HG02571 (cell line): ENCODE data around the gene PLEKHA4.

Experiments used
- ATAC-seq: cut with Tn5 transposase; IDR thresholded peaks from one replicate; pipeline ENCODE4 v1.9.1; 2021; ENCODE audit warnings: mild to moderate bottlenecking, moderate library complexity; ENCODE audit not compliant: unreplicated experiment

The PLEKHA4 gene

GRCh38 chr19:48835734-48836088, 32.7 kb downstream of the PLEKHA4 start:
- ATAC-seq = peak; percentile 70

GRCh38 chr19:48833977-48834376, 34.4 kb downstream of the PLEKHA4 start:
- no peak for ATAC-seq

- ATAC-seq = no peak
Measured at GRCh38 chr19:48833049-48833448, 35.4 kb downstream of the PLEKHA4 start.

GRCh38 chr19:48830965-48831364, 37.5 kb downstream of the PLEKHA4 start:
- no peak for ATAC-seq

- no peak for ATAC-seq
Measured at GRCh38 chr19:48830088-48830487, 38.3 kb downstream of the PLEKHA4 start.

- ATAC-seq = no peak
Measured at GRCh38 chr19:48826606-48827020, 41.8 kb downstream of the PLEKHA4 start.

- ATAC-seq = no peak
Measured at GRCh38 chr19:48822514-48822913, 45.9 kb downstream of the PLEKHA4 start.

GRCh38 chr19:48821633-48822032, 46.8 kb downstream of the PLEKHA4 start:
- no peak for ATAC-seq

GRCh38 chr19:48819366-48819816, 49.0 kb downstream of the PLEKHA4 start:
- no peak for ATAC-seq

GRCh38 chr19:48818234-48818820, 50.1 kb downstream of the PLEKHA4 start:
- ATAC-seq = no peak

GRCh38 chr19:48817585-48818124, 50.8 kb downstream of the PLEKHA4 start:
- ATAC-seq = no peak

GRCh38 chr19:48815870-48816501, 52.4 kb downstream of the PLEKHA4 start:
- no peak for ATAC-seq

- ATAC-seq = no peak
Measured at GRCh38 chr19:48814895-48815294, 53.5 kb downstream of the PLEKHA4 start.

GRCh38 chr19:48813123-48813913, 55.1 kb downstream of the PLEKHA4 start:
- no peak for ATAC-seq

GRCh38 chr19:48812094-48812929, 56.1 kb downstream of the PLEKHA4 start:
- peak; percentile 49 for ATAC-seq

GRCh38 chr19:48810151-48810550, 58.3 kb downstream of the PLEKHA4 start:
- no peak for ATAC-seq

- ATAC-seq = no peak
Measured at GRCh38 chr19:48807590-48808308, 60.7 kb downstream of the PLEKHA4 start.

- ATAC-seq = no peak
Measured at GRCh38 chr19:48806818-48807589, 61.4 kb downstream of the PLEKHA4 start.

- no peak for ATAC-seq
Measured at GRCh38 chr19:48806518-48806817, 61.9 kb downstream of the PLEKHA4 start.

- ATAC-seq = no peak
Measured at GRCh38 chr19:48805452-48805851, 63.0 kb downstream of the PLEKHA4 start.
